Suprapubic skin (tissue), 4 donors: ENCODE data around the gene CAMTA1.

Experiments used
- CTCF ChIP-seq, 2 donors: fragments of 200-600 bp in 1 of 2; fragments of 450-650 bp in 1 of 2; sonication (generic) in 1 of 2; IDR thresholded peaks; one replicate each; pipeline ENCODE4 v1.5.1; 2016 to 2019; ENCODE audit warnings: antibody characterized with exemption in 2 of 2, mild to moderate bottlenecking in 1 of 2, moderate library complexity in 1 of 2
- EP300 ChIP-seq: sonication (generic); formaldehyde crosslinking; IDR thresholded peaks from one replicate; pipeline ENCODE4 v1.6.1; 2017; ENCODE audit warnings: antibody characterized with exemption
- POLR2A ChIP-seq, 2 donors: fragments of 450-650 bp; IDR thresholded peaks; one replicate each; pipeline ENCODE4 v1.6.1; 2017; ENCODE audit warnings: antibody characterized with exemption in 2 of 2, mild to moderate bottlenecking in 2 of 2, moderate library complexity in 2 of 2
- POLR2AphosphoS5 ChIP-seq, 3 donors: sonication (generic); formaldehyde crosslinking; IDR thresholded peaks; one replicate each; pipeline ENCODE4 v1.6.1; 2017; ENCODE audit warnings: antibody characterized with exemption in 3 of 3

GRCh38 chr1:7493711-7494454 lies 708.6 kb downstream of the CAMTA1 start:
- TF ChIP-seq CTCF (IDR thresholded peaks at IDR 0.05): no peak
- TF ChIP-seq POLR2A (IDR thresholded peaks at IDR 0.05): no peak
- TF ChIP-seq POLR2AphosphoS5 (IDR thresholded peaks at IDR 0.05): no peak
- TF ChIP-seq EP300: no peak
